GM18873 (cell line): ENCODE results near the gene CMC2.

Source experiments
- ATAC-seq: cut with Tn5 transposase; IDR thresholded peaks from one replicate; pipeline ENCODE4 v1.9.1; 2021; ENCODE audit warnings: mild to moderate bottlenecking, moderate library complexity, moderate number of reproducible peaks; ENCODE audit not compliant: unreplicated experiment, low FRiP score

The CMC2 gene

DNA sequence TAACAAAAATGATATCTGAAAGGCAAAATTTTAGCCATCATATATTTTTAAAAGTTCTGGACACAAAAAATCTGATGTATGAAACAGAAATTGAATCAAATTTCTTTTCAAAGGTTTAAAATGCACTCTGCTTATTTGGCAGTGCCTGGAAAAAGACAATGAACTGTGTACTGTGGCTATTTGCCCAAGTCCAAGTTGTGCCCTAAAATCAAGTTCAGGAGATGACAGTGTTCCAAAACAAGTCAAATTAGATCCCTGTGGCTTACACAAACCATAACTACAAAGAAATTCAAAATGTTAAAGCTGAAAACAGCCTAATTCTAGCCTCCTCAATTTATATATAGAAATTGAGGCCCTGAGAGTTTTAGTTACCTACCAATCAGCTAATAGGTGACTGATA, 25.6 kb downstream of the CMC2 start:
- ATAC-seq: no peak

- no peak for ATAC-seq
Measured at GRCh38 chr16:80976946-80977345, 29.7 kb downstream of the CMC2 start.

DNA sequence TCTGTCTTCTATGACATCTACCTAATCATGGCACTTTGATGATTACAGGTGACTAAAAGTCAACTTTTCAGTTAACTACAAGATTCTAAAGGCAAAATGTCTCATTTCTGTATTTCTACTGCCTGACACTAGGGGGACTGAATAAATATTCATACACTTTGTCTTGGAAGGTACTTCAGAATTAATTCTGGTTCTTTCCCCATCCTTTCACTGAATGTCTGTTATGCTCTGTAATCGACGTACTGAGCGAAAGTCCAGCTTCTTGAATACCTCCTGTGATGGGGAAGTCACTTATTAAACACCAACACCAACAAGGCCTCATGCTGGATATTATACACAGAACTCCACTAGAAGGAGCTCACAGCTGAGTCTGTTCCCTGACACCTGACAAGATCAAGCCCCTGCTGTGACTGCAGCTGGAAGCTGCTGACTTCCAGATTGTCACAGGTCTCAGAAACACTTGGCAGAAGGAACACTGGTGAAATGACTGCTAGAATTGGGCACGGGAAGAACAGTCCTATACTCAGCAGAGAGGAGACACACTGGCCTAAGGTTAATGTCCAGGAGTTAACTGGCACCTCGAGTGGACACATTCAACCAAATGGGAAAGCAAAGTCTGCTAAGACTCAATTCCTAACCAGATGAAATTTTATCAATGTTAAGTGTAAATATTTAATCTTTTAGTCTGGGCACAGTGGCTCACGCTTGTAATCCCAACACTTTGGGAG, 31.9 kb downstream of the CMC2 start:
- no peak for ATAC-seq

- no peak for ATAC-seq
Measured at GRCh38 chr16:80973991-80974390, 32.7 kb downstream of the CMC2 start.

- no peak for ATAC-seq
Measured at GRCh38 chr16:80972611-80973010, 34.1 kb downstream of the CMC2 start.

DNA sequence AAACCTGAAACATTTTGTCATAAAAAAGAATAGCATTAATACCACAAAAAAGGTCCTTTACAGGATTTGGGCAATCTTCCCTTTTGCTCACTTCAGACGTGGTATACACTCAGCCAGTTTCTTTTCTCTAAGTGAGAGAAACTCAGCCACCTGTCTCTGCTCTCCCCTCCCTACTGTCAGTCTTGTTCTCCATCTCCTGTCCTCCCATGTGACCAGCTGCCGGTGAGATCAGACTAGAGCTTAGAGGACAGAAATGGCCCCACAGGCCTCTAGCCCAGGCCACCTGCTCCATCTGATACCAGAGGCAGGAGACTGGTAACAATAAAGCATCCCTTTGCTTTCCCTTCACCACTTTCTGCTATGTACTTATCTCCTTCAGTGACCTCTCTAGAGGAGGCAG, 34.9 kb downstream of the CMC2 start:
- no peak for ATAC-seq

GRCh38 chr16:80969114-80969484, 37.6 kb downstream of the CMC2 start:
- no peak for ATAC-seq

DNA sequence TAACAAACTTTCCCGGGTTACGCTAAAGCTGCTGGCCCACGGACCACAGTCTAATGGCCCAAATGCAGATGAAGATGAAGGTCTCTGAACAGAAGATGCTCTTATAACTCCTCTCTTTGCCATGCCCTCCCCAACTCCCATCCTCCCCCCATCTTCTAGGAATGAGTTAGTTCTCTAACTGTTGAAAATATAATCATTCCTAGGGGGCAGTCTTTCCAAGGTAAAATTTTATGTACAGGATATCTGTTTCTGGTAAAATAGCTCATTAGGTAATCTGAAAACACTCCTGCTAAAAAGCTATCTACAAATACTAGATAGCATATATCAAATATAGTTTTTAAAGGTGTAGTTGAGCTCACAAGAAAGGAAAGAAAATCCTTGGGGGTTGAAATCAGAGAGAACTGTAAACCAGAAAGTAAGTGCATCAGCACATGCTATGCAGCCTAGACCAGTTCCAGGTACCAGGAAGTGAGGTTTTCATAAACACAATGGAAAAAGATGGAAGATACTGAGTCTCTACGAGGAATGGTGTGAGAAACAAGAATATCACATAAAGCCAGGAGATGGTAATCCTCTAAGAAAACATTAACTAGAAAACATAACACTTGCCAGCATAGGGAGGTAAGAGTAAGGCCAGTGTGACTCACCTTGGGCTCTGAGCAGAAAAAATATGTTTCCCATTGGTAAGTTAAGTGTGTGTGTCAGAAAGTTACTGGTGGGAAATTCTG, 38.1 kb downstream of the CMC2 start:
- ATAC-seq: no peak

GRCh38 chr16:80966617-80967016, 40.1 kb downstream of the CMC2 start:
- ATAC-seq: no peak

DNA sequence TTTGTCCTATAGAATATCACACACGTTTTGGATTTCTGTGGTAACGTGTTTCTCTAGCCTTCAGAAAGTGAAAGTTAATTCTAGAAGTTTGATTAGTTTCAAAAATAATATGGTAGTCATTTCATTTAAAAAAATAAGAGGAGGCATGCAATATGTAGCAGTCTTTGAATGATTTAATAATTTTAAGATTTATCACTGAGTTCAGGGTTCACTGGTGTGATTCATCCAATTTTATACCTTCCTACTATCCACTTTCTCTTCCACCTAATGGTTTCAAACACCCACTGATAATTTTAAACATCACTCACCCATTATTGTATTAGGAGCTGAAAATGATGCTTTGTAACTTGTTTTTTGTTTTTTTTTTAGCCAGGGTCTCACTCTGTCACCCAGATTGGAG, 42.3 kb downstream of the CMC2 start:
- no peak for ATAC-seq

DNA sequence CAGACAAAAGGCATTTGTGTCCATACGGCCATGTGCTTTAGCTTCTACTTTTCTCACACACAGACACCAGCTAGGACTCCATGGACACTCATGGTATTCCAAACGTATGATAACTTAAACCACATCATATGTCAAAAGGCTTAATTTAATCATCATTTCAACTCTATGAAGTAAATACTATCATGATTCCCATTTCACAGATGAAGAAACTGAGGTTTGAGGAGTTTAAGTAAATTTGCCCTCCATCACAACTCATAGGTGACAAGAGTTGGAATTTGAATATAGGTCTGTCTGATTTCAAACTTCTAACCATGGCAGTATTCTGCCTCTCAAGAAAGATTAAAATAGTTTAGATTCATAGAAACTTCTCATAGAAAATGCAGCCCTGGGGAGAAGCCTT, 43.8 kb downstream of the CMC2 start:
- no peak for ATAC-seq

DNA sequence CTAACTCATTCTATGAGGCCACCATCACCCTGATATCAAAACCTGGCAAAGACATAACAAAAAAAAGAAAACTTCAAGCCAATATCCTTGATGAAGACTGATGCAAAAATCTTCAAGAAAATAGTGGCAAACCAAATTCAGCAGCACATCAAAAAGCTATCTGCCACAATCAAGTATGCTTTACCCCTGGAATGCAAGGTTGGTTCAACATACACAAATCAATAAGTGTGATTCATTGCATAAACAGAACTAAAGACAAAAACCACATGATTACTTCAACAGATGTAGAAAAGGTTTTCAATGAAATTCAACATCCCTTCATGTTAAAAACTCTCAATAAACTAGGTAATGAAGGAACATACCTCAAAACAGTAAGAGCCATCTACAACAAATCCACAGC, 48.4 kb downstream of the CMC2 start:
- ATAC-seq: no peak

- ATAC-seq: no peak
Measured at GRCh38 chr16:80954985-80955384, 51.7 kb downstream of the CMC2 start.

- no peak for ATAC-seq
Measured at GRCh38 chr16:80948886-80949493, 57.7 kb downstream of the CMC2 start.

DNA sequence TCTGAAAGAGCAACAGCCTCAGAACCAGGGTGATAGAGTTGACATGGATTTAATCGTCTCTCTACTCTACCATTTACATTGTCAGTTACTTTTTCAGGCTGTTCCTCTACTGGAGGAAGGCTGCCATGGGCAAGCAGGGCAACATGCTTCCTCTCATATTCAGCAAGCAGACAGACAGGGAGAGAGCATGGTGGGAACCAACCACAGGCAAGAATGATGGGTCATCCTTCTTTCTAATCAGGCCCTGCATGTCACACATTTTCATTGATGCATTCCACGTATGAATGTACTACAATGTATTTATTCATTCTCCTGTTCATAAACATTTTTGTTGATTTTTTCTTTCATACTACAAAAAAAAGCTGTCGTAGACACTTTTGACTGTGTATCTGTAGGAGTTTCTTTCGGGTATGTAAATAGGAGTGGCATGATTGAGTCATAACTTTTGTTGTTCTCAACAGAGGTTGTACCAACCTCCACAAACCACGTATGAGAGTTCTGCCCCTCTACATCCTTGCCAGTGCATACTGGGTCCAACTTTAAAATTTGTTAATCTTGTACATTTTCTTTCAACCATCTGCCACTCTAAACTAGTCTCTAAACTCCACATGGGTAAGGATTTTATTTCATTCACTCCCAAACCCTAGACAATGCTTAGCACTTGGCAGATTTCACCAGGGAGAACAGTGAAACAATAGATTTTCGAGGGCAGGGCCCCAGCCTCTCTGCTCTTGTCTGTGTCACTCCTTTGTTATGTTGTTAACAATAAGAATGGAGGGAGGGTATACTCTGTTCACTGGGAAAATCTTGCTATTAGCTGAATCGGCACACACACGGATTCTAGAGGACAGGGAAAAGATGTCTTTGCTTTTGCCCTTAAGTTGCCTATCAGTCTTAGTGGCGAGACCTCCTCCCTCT, 58.7 kb downstream of the CMC2 start:
- ATAC-seq: no peak

DNA sequence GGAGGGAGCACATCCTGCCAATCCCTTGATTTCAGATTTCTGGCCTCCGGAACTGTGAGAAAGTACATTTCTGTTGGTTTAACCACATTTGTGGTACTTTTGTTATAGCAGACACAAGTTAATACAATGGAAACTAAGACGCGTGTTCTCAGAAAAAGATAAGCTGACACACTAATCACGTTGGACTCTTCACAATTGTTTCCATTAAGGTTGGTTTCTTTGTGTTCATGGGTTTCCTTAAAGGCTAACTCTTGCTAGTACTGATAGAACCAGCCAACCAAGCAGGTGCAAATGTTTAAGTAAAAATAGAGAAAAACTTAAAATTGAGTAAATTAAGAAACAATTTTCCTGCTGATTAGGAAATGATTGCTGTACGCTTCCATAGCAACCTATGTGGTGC, 59.4 kb downstream of the CMC2 start:
- ATAC-seq: no peak

GRCh38 chr16:80946481-80946880, 60.2 kb downstream of the CMC2 start:
- no peak for ATAC-seq

- ATAC-seq: no peak
Measured at GRCh38 chr16:80940069-80940856, 66.4 kb downstream of the CMC2 start.

DNA sequence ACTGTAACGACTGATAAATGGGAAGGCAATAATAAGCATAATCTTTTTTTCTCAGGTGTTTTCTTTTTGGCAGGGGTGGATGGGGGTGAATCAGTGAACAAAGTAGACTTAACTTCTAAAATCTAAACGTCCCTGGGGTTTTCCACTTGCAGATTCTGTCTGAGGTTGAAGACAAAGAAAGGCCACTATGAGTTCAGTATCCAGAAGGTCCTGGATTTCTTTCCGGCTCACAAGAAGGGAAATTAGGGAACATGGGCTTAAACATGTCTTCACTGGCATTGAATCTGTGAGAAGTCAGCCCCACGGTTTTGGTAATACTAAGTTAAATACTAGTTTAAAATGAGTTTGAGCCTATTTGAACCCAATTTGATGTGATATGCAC, 67.8 kb downstream of the CMC2 start:
- ATAC-seq: no peak
